NT2/D1 (cell line): ENCODE measurements around the gene SMG7.

Experiments used
- SUZ12 ChIP-seq: IDR thresholded peaks from 2 replicates; pipeline ENCODE4 v1.6.1; 2011; ENCODE audit not compliant: insufficient read length, insufficient read depth; ENCODE audit errors: extremely low read depth
- ZNF274 ChIP-seq: IDR thresholded peaks from 2 replicates; pipeline ENCODE4 v1.6.1; 2011; ENCODE audit warnings: mild to moderate bottlenecking, low read depth, low read length

GRCh38 chr1:183495420-183495819 lies 23.1 kb downstream of the SMG7 start:
- no peak for TF ChIP-seq ZNF274
- no peak for TF ChIP-seq SUZ12
